WTC11 (cell line): ENCODE measurements around the gene AMPD3.

Experiments
- CREB1 ChIP-seq: sonication (generic); formaldehyde crosslinking; IDR thresholded peaks from 2 replicates; pipeline ENCODE4 v1.8.0; 2023; ENCODE audit warnings: mild to moderate bottlenecking, missing genetic modification reagents
- NR3C1 ChIP-seq: sonication (generic); formaldehyde crosslinking; conservative IDR thresholded peaks from 2 replicates; pipeline ENCODE4 v1.8.1; 2023; ENCODE audit warnings: low read depth, mild to moderate bottlenecking, missing genetic modification reagents
- SMAD3 ChIP-seq: sonication (generic); formaldehyde crosslinking; IDR thresholded peaks from 2 replicates; pipeline ENCODE4 v1.8.0; 2022; ENCODE audit warnings: missing genetic modification reagents, mild to moderate bottlenecking, borderline replicate concordance
- TF ChIP-seq, protein P1 (sequence below): sonication (generic); formaldehyde crosslinking; IDR thresholded peaks from 2 replicates; pipeline ENCODE4 v1.8.0; 2022; ENCODE audit warnings: mild to moderate bottlenecking, missing genetic modification reagents
- TF ChIP-seq, protein P2 (sequence below): fragments of 200-600 bp; IDR thresholded peaks from 2 replicates; pipeline ENCODE4 v1.8.0; 2022; ENCODE audit warnings: antibody characterized with exemption
- TF ChIP-seq, protein P3 (sequence below): sonication (generic); formaldehyde crosslinking; IDR thresholded peaks from 2 replicates; pipeline ENCODE4 v1.8.0; 2022; ENCODE audit warnings: missing genetic modification reagents
- TF ChIP-seq, protein P4 (sequence below): sonication (generic); formaldehyde crosslinking; IDR thresholded peaks from 2 replicates; pipeline ENCODE4 v1.8.1; 2023; ENCODE audit warnings: mild to moderate bottlenecking, missing genetic modification reagents

DNA sequence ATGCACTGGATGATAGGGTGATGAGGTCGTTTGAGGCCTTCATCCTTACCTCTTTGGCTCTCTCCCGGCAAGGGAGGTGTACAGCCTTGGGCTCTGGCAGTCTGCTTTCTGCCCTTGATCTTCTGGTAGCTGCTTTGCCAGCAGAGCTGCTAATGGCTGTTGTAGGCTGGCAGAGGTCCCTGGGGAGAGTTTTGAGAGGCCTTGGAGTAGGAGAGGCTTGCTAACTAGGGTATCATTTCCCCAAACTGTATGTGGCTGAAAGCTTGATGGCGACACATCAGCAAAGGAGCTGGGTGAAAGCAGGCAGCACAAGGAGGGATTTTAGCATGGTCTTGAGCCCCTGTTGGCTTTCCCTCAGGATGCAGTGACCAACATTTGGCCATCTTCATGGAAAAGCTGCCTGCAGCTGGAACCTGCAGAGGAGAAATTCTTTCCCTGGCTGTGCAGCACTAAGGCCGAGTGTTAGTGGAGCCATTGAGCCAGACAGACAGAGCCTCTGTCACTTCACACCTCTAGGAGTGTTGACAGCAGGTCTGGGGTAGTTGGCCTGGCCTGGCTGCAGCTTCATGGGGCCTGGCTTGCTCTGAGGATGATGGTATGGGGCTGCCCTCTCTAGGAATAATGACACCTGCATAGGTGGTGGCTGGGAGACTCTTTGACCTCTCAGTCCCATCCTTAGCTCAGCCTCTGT, 3.5 kb upstream of the AMPD3 start:
- TF ChIP-seq, protein P1, sequence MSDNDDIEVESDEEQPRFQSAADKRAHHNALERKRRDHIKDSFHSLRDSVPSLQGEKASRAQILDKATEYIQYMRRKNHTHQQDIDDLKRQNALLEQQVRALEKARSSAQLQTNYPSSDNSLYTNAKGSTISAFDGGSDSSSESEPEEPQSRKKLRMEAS, result no peak
- TF ChIP-seq NR3C1, result no peak
- TF ChIP-seq, protein P2, sequence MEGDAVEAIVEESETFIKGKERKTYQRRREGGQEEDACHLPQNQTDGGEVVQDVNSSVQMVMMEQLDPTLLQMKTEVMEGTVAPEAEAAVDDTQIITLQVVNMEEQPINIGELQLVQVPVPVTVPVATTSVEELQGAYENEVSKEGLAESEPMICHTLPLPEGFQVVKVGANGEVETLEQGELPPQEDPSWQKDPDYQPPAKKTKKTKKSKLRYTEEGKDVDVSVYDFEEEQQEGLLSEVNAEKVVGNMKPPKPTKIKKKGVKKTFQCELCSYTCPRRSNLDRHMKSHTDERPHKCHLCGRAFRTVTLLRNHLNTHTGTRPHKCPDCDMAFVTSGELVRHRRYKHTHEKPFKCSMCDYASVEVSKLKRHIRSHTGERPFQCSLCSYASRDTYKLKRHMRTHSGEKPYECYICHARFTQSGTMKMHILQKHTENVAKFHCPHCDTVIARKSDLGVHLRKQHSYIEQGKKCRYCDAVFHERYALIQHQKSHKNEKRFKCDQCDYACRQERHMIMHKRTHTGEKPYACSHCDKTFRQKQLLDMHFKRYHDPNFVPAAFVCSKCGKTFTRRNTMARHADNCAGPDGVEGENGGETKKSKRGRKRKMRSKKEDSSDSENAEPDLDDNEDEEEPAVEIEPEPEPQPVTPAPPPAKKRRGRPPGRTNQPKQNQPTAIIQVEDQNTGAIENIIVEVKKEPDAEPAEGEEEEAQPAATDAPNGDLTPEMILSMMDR, result no peak
- TF ChIP-seq, protein P3, sequence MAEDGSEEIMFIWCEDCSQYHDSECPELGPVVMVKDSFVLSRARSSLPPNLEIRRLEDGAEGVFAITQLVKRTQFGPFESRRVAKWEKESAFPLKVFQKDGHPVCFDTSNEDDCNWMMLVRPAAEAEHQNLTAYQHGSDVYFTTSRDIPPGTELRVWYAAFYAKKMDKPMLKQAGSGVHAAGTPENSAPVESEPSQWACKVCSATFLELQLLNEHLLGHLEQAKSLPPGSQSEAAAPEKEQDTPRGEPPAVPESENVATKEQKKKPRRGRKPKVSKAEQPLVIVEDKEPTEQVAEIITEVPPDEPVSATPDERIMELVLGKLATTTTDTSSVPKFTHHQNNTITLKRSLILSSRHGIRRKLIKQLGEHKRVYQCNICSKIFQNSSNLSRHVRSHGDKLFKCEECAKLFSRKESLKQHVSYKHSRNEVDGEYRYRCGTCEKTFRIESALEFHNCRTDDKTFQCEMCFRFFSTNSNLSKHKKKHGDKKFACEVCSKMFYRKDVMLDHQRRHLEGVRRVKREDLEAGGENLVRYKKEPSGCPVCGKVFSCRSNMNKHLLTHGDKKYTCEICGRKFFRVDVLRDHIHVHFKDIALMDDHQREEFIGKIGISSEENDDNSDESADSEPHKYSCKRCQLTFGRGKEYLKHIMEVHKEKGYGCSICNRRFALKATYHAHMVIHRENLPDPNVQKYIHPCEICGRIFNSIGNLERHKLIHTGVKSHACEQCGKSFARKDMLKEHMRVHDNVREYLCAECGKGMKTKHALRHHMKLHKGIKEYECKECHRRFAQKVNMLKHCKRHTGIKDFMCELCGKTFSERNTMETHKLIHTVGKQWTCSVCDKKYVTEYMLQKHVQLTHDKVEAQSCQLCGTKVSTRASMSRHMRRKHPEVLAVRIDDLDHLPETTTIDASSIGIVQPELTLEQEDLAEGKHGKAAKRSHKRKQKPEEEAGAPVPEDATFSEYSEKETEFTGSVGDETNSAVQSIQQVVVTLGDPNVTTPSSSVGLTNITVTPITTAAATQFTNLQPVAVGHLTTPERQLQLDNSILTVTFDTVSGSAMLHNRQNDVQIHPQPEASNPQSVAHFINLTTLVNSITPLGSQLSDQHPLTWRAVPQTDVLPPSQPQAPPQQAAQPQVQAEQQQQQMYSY (CRISPR knock-in tag), result no peak
- no peak for TF ChIP-seq SMAD3 (CRISPR knock-in tag)
- TF ChIP-seq CREB1, result no peak
- TF ChIP-seq, protein P4, sequence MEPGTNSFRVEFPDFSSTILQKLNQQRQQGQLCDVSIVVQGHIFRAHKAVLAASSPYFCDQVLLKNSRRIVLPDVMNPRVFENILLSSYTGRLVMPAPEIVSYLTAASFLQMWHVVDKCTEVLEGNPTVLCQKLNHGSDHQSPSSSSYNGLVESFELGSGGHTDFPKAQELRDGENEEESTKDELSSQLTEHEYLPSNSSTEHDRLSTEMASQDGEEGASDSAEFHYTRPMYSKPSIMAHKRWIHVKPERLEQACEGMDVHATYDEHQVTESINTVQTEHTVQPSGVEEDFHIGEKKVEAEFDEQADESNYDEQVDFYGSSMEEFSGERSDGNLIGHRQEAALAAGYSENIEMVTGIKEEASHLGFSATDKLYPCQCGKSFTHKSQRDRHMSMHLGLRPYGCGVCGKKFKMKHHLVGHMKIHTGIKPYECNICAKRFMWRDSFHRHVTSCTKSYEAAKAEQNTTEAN (CRISPR knock-in tag), result no peak
